Measurements from ENCODE around the gene CEP104. TPM values are rescaled to one million over a fixed set of nuclear protein-coding genes. Genes with fewer than 3 reads are reported as not detected.

The CEP104 gene
- polyA plus RNA-seq, 1 of the 3 experiments (the other 2 are of a cell fraction): 19.2 TPM

- Histone ChIP-seq H3K9ac (no peak overlapping the region), H3K79me2 (ENCODE audit: insufficient read depth) (no peaks in the 10 kb centered on the region), H2AFZ (ENCODE audit: low read depth) (no peak overlapping the region), H3K36me3 (replicated peaks in 1 of 2; ENCODE audit: control insufficient read depth in 1 of 2, insufficient read depth in 2 of 2, low read length in 1 of 2) (peaks cover 3 to 35% of the 10 kb centered on the region in 2 experiments), H4K20me1 (ENCODE audit: insufficient read depth) (no peaks in the 10 kb centered on the region), H3K27me3 (ENCODE audit: insufficient read depth) (no peaks in the 10 kb centered on the region), H3K4me1 (ENCODE audit: control insufficient read depth in 1 of 2, insufficient read depth in 2 of 2, low read depth in 1 of 2, low read length in 1 of 2) (no peaks in the 10 kb centered on the region), H3K4me3 (ENCODE audit: low read depth in 2 of 2, low read length in 1 of 2) (no peak overlapping the region), H3K4me2 (no peak overlapping the region), H3K27ac (ENCODE audit: low read depth in 2 of 2, low read length in 1 of 2) (no peak overlapping the region), H3F3A (replicated peaks; ENCODE audit: insufficient read depth) (no peaks in the 10 kb centered on the region), H3K9me2 (no peaks in the 10 kb centered on the region), H3K9me3 (no peaks in the 10 kb centered on the region)
- DNase-seq: no peak
- TF ChIP-seq SMC3 (IDR thresholded peaks at IDR 0.05; ENCODE audit: low read depth, low read length) (no peak), SIN3A (IDR thresholded peaks at IDR 0.05; ENCODE audit: borderline replicate concordance, low read depth, low read length) (no peak), EZH2phosphoT487 (IDR thresholded peaks at IDR 0.05; ENCODE audit: borderline replicate concordance, low read depth) (no peak), FOXJ3 (CRISPR knock-in tag; IDR thresholded peaks at IDR 0.05) (no peak), RXRA (IDR thresholded peaks at IDR 0.05; ENCODE audit: borderline replicate concordance, low read depth) (no peak), RFX5 (IDR thresholded peaks at IDR 0.05; ENCODE audit: low read length) (no peak), YY1 (IDR thresholded peaks at IDR 0.05; ENCODE audit: low read depth) (no peak), USF2 (IDR thresholded peaks at IDR 0.05; ENCODE audit: borderline replicate concordance, low read depth, low read length) (no peak), TAF1 (IDR thresholded peaks at IDR 0.05; ENCODE audit: borderline replicate concordance, low read depth, low read length) (no peak), GATA2 (CRISPR knock-in tag; IDR thresholded peaks at IDR 0.05) (no peak), ELF1 (IDR thresholded peaks at IDR 0.05) (no peak), GABPA (IDR thresholded peaks at IDR 0.05; ENCODE audit: low read depth) (no peak), CTCF (IDR thresholded peaks at IDR 0.05) (no peak), IRF3 (IDR thresholded peaks at IDR 0.05; ENCODE audit: low read depth, low read length) (no peak), CHD2 (IDR thresholded peaks at IDR 0.05; ENCODE audit: low read length, partially characterized antibody) (no peak), JUND (IDR thresholded peaks at IDR 0.05) (no peak), USF1 (IDR thresholded peaks at IDR 0.05; ENCODE audit: borderline replicate concordance, low read depth) (no peak)
- ChIA-PET CTCF (no interaction called here), POLR2A (no interaction called here)
- 83% methylated on average over 8 of the region's 8 CpGs for WGBS (ENCODE audit: low lambda C conversion rate)
Observed at GRCh38 chr1:3886691-3887090, 29.7 kb upstream of the CEP104 start.

Measured in SK-N-SH (cell line).